ENCODE measurements around the gene CDH2. TPM values are rescaled to one million over a fixed set of nuclear protein-coding genes. Genes with fewer than 3 reads are reported as not detected.

The CDH2 gene
- total RNA-seq: 26.9 and 59.0 TPM in 2 replicates

GRCh38 chr18:28176948-28177827 is at the start of gene CDH2:
TSS of gene CDH2 (minus strand) at chr18:28177130. CDS start at chr18:28177022, 108 bp downstream.

Data from pericardium fibroblast (primary cell).